ENCODE data around the gene GALR3.

- TF ChIP-seq, protein P1, sequence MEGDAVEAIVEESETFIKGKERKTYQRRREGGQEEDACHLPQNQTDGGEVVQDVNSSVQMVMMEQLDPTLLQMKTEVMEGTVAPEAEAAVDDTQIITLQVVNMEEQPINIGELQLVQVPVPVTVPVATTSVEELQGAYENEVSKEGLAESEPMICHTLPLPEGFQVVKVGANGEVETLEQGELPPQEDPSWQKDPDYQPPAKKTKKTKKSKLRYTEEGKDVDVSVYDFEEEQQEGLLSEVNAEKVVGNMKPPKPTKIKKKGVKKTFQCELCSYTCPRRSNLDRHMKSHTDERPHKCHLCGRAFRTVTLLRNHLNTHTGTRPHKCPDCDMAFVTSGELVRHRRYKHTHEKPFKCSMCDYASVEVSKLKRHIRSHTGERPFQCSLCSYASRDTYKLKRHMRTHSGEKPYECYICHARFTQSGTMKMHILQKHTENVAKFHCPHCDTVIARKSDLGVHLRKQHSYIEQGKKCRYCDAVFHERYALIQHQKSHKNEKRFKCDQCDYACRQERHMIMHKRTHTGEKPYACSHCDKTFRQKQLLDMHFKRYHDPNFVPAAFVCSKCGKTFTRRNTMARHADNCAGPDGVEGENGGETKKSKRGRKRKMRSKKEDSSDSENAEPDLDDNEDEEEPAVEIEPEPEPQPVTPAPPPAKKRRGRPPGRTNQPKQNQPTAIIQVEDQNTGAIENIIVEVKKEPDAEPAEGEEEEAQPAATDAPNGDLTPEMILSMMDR (IDR thresholded peaks at IDR 0.05) = no peak
- TF ChIP-seq POLR2A (IDR thresholded peaks at IDR 0.05) = no peak
Measured at GRCh38 chr22:37852418-37852817, 29.2 kb downstream of the GALR3 start.
